Lower leg skin (tissue), 3 donors: Measurements from ENCODE around the gene OSBPL9.

ENCODE experiments used
- CTCF ChIP-seq, 3 donors: fragments of 450-650 bp; IDR thresholded peaks; one replicate each; pipeline ENCODE4 v1.5.1; 2016; ENCODE audit warnings: antibody characterized with exemption in 3 of 3, mild to moderate bottlenecking in 3 of 3, moderate library complexity in 2 of 3
- POLR2A ChIP-seq, 2 donors: fragments of 450-650 bp; IDR thresholded peaks; one replicate each; pipeline ENCODE4 v1.6.1; 2016 to 2017; ENCODE audit warnings: antibody characterized with exemption in 2 of 2, mild to moderate bottlenecking in 1 of 2, moderate library complexity in 1 of 2

- no peak for TF ChIP-seq CTCF (IDR thresholded peaks at IDR 0.05)
- TF ChIP-seq POLR2A (IDR thresholded peaks at IDR 0.05): no peak
Observed at GRCh38 chr1:51627672-51628071, 10.8 kb downstream of the OSBPL9 start.
